A673 (cell line): ENCODE results near the gene GPALPP1. TPM values are rescaled to one million over a fixed set of nuclear protein-coding genes. Genes with fewer than 3 reads are reported as not detected.
"Not testable (repeated sequence)": the region's sequence is repeated elsewhere in the genome, so short reads cannot be mapped to it uniquely, and the experiment has no call there.

ENCODE experiments used
- BruUV-seq: library from RNA; stranded (reverse); fragments of 400-500 nt; replicated peaks from 2 replicates; lab custom pipeline; 2021; lab: Mats Ljungman, UMichigan
- CTCF ChIA-PET: fragments of 300-600 bp; sonication (Branson Sonifier 250); formaldehyde crosslinking; loops from one replicate; lab custom pipeline; 2022; ENCODE audit warnings: antibody characterized with exemption; lab: Charles Lee
- POLR2A ChIA-PET: fragments of 300-600 bp; sonication (Branson Sonifier 250); formaldehyde crosslinking; loops from one replicate; lab custom pipeline; 2022; ENCODE audit warnings: antibody characterized with exemption; ENCODE audit not compliant: low non-redundant PET; lab: Charles Lee
- DNase-seq: peaks from one replicate; pipeline ENCODE4 v3.0.0-alpha.2; 2015; ENCODE audit warnings: low spot score
- H3K27ac ChIP-seq: fragments of 200-600 bp; sonication (generic); 2 replicates; pipeline ENCODE4 v1.5.1; 2016; ENCODE audit warnings: mixed run types, low read depth, mild to moderate bottlenecking, mixed read lengths, antibody characterized with exemption, low read length; ENCODE audit not compliant: poor library complexity, severe bottlenecking
- H3K27me3 ChIP-seq: fragments of 200-600 bp; sonication (generic); replicated peaks from 2 replicates; pipeline ENCODE4 v1.6.1; 2017; ENCODE audit warnings: mixed run types, low read depth, mild to moderate bottlenecking, mixed read lengths, antibody characterized with exemption, low read length; ENCODE audit not compliant: insufficient read depth, poor library complexity
- H3K36me3 ChIP-seq: fragments of 200-600 bp; sonication (generic); 2 replicates; pipeline ENCODE4 v1.6.1; 2016; ENCODE audit warnings: mixed run types, mild to moderate bottlenecking, mixed read lengths, antibody characterized with exemption, low read length; ENCODE audit not compliant: insufficient read depth, poor library complexity, severe bottlenecking
- H3K4me1 ChIP-seq: fragments of 200-600 bp; sonication (generic); 2 replicates; pipeline ENCODE4 v1.6.1; 2017; ENCODE audit warnings: mixed run types, mild to moderate bottlenecking, mixed read lengths, antibody characterized with exemption, low read length; ENCODE audit not compliant: insufficient read depth, poor library complexity, severe bottlenecking
- H3K4me3 ChIP-seq: fragments of 200-600 bp; sonication (generic); 2 replicates; pipeline ENCODE4 v1.5.1; 2016; ENCODE audit warnings: low read depth, mixed run types, mild to moderate bottlenecking, mixed read lengths, low read length; ENCODE audit not compliant: poor library complexity, severe bottlenecking
- H3K9me3 ChIP-seq: fragments of 200-600 bp; sonication (generic); 2 replicates; pipeline ENCODE4 v1.6.1; 2016; ENCODE audit warnings: mixed run types, low read depth, mild to moderate bottlenecking, mixed read lengths, antibody characterized with exemption, low read length; ENCODE audit not compliant: poor library complexity, severe bottlenecking
- CTCF ChIP-seq: fragments of 300-800, 200-600 bp; sonication (generic); conservative IDR thresholded peaks from 2 replicates; pipeline ENCODE4 v1.5.1; 2017; ENCODE audit warnings: low read depth, mild to moderate bottlenecking, antibody characterized with exemption, low read length, moderate library complexity, mixed read lengths
- EZH2 ChIP-seq: fragments of 200-600 bp; sonication (generic); IDR thresholded peaks from 2 replicates; pipeline ENCODE4 v1.6.1; 2017; ENCODE audit warnings: borderline replicate concordance, low read depth, mild to moderate bottlenecking, mixed read lengths, antibody characterized with exemption, low read length; ENCODE audit not compliant: poor library complexity, severe bottlenecking
- intact Hi-C: fragments of 100-400 bp; cut with micrococcal nuclease; formaldehyde crosslinking; loops from one replicate; pipeline ENCODE4 v1.10.0; 2022; ENCODE audit not compliant: unreplicated experiment
- total RNA-seq: library from RNA; stranded (reverse); gene quantifications from 2 replicates; pipeline ENCODE4 v1.2.3, GENCODE V29; 2021

Gene GPALPP1
- total RNA-seq, 1 experiment from 2014 or later, result 29.7 TPM

- no peak for DNase-seq
- Histone ChIP-seq H3K27ac (no peak overlapping the region), H3K27me3 (no peaks in the 10 kb centered on the region), H3K9me3 (no peaks in the 10 kb centered on the region), H3K36me3 (peaks cover 28% of the 10 kb centered on the region), H3K4me1 (no peaks in the 10 kb centered on the region), H3K4me3 (no peak overlapping the region)
- ChIA-PET POLR2A (no interaction called here), CTCF (no interaction called here)
- intact Hi-C loops, result no loop called here
- TF ChIP-seq CTCF (no peak), EZH2 (no peak)
- BruUV-seq, result no TSS peak
These were observed 27.6 kb downstream of the GPALPP1 start for GRCh38 chr13:45016792-45017425.

- H3K9me3 ChIP-seq, intact Hi-C loops, POLR2A ChIA-PET: not testable (repeated sequence)
These were observed 30.6 kb downstream of the GPALPP1 start for GRCh38 chr13:45019981-45020380.

GRCh38 chr13:45021250-45021649, 31.9 kb downstream of the GPALPP1 start:
- intact Hi-C loops, result no loop called here
- no peaks in the 10 kb centered on the region for H3K27me3 ChIP-seq
- ChIA-PET POLR2A (no interaction called here), CTCF (no interaction called here)
- H3K27ac ChIP-seq, result no peak overlapping the region
- H3K9me3 ChIP-seq, result no peaks in the 10 kb centered on the region
- no peak for DNase-seq
- H3K36me3 ChIP-seq, result peaks cover 28% of the 10 kb centered on the region
- no TSS peak for BruUV-seq
- TF ChIP-seq EZH2 (no peak), CTCF (no peak)
- H3K4me1 ChIP-seq, result no peaks in the 10 kb centered on the region
- no peak overlapping the region for H3K4me3 ChIP-seq

More at GRCh38 chr13:45019981-45020380, 30.6 kb downstream of the GPALPP1 start:
- H3K4me1 ChIP-seq, H3K4me3 ChIP-seq, H3K27ac ChIP-seq, CTCF ChIA-PET, DNase-seq, BruUV-seq, H3K27me3 ChIP-seq: not testable (repeated sequence)
- H3K36me3 ChIP-seq, result peaks cover 31% of the 10 kb centered on the region

GRCh38 chr13:45024847-45025246, 35.5 kb downstream of the GPALPP1 start:
- no TSS peak for BruUV-seq
- POLR2A ChIA-PET, result no interaction called here
- H3K4me1 ChIP-seq, result no peaks in the 10 kb centered on the region
- no peak overlapping the region for H3K4me3 ChIP-seq
- no peaks in the 10 kb centered on the region for H3K27me3 ChIP-seq
- TF ChIP-seq CTCF (no peak), EZH2 (no peak)
- peaks cover 32% of the 10 kb centered on the region for H3K36me3 ChIP-seq
- H3K9me3 ChIP-seq, result no peaks in the 10 kb centered on the region
- CTCF ChIA-PET, result no interaction called here
- DNase-seq, result no peak
- intact Hi-C loops, result no loop called here
- H3K27ac ChIP-seq, result no peak overlapping the region
